ENCODE data around the gene DHRS13.
A peak's percentile ranks its signal among the peaks of the same experiment; 100 is the strongest.
"Not testable (repeated sequence)": the region's sequence is repeated elsewhere in the genome, so short reads cannot be mapped to it uniquely, and the experiment has no call there.

DHRS13 gene

DNA sequence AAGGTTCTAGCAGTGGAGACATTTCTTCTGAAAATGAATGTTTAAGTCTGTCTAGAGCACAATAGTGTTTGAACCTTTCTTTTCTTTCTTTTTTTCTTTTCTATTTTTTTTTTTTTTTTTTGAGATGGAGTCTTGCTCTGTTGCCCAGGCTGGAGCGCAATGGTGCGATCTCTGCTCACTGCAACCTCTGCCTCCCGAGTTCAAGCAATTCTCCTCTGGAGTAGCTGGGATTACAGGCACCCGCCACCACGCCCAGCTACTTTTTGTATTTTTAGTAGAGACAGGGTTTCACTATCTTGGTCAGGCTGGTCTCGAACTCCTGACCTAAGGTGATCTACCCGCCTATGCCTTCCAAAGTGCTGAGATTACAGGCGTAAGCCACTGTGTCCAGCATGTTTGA lies 31.6 kb upstream of the DHRS13 start:
- DNase-seq: not testable (repeated sequence)

DNA sequence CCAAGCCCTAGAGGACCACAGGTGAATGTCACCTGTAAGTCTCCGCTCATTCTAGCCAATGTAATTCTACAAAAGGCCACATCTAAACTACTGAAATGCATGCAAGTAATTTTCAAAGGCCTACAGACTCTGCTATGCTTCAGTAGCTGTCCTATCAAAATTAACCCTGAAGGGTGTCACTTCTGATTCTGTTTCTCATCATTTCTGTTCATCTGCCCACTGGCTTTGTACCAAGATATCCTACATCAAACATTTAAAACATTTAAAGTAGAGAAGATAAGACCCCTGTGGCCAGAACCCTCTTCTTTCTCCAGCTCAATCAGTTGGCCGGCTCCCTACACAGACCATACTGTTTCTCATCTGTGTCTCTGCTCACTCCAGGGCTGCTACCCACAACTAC lies 26.9 kb upstream of the DHRS13 start:
- no peak for DNase-seq

DNA sequence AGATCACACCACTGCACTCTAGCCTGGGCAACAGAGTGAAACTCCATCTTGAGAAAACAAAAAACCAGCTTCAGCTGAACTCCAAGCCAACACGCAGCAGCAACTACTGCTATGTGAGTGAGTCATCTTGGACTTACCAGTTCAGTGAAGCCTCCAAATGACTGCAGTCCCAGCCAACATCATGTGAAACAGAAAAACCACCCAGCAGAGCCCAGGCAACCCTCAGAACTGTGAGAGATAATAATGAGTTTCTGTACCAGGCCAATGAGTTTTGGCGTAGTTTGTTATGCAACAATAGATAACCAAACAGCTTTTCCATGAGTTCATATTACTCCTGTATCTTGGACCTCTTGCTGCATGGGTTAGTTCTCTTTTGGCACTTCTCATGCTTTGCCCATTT lies 25.2 kb upstream of the DHRS13 start:
- DNase-seq: no peak

DNA sequence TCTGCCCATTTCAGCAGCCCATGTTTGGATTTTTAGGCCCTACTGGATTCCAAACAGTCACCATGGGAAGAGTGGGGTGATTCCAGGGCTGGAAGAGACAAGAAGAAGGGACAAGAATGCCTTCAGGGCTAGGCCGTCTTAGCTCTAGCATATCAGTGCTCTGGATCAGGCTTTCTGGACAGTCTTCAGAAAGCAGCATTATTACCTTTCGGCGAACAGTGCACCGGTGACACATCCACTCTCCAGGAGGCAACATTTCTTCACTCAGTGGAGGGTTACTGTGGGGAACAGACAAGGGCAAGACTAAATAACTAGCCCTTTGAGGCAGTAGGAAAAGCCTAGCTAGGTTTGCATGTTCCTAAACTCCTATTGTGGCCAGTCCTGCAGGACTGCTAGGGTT lies 23.9 kb upstream of the DHRS13 start:
- no peak for DNase-seq

DNA sequence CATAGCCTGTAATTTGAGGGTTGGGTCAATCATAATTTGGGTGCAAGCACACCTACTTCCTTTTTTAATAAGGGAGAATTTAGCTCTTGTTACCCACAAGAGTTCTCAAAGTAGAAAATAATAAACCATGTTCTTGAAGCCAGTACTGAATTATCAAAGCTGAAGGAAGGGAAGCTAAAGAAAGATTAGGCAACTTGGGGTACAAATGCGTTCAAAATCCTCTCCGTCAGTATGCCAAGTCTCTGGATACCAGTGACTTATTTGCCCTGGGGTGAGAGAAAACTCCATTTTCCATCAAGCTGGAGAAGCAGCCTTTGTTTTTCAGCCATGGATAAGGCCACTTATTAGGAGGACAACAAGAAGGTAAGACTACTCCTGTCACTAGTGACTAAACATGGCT lies 23.5 kb upstream of the DHRS13 start:
- no peak for DNase-seq

DNA sequence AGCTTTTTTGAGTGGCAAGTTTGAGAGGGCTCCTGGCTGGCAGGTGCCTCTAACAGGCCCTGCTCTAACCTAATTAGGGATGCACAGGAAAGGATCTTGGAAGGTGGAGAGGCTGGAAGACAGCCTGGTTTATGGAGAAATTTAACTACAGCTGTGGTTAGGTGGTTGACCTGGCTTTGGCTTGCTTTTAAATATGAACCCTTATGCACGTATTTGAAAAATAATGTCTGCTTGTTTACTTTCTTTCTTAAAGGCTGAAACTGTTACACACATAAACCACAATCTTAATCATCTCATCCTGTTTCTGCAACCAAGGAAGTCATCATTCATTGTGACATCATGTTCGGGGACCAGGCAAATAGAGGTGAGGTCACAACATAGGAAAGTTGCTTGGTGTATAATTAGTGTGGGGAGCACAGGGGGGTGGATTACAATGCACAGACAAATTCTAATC lies 23.1 kb upstream of the DHRS13 start:
- no peak for DNase-seq

DNA sequence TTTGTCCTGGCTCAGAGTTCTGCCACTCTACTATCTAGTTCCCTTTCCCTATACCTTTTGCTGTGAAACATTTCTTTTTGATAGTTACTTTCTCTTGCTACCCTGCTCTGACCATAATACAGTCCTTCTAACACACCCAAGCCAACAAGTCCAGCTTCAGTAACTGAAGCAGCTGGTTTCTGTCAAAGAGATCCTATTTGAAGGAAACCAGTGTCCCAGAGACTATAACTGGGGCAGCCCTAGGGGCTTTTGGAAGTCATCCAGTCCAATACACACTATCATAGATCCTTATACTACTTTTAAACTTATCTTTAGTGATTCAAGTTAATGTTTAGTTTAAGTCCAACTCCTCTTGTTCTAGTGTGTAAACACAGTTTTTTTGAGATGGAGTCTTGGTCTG lies 17.3 kb upstream of the DHRS13 start:
- DNase-seq: no peak

DNA sequence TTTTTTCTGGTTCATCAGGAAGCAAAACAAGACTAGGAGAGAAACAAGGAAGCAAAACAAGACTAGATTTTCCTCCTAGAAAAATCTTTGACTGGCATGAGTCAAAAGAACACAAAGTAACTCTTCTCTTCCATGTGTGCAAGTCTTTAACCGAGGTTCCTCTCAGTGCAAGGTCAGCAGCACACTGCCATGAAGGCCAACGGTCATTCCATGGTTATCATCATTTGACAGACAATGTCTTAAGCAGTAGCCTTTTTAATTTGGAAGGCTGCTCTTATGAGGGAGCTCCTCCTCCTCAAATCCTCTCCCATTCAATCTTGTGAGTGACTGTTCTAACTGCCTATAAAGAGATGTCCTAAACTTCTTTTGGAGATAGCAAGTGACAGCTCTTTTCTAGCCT lies 15.4 kb upstream of the DHRS13 start:
- DNase-seq: no peak

DNA sequence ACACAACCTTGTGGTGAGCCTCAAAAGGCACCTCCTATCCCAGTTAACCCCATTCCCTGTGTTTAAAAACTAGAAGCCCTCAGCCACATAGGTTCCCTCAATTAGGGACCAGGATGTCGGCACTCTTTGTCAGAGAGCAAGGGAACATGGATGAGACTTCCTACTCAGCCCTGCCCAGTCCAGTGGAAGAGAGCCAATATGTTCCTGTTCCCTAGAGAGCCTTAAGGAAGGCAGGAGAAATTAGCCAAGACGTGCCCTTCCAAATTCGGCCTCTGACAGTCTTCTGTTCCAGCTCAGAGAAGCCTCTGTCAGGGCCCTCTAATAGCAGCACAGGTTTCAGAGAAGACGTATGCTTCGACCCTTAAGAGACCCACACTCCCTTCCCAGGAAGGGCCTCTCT lies 14.6 kb upstream of the DHRS13 start:
- DNase-seq: no peak

DNA sequence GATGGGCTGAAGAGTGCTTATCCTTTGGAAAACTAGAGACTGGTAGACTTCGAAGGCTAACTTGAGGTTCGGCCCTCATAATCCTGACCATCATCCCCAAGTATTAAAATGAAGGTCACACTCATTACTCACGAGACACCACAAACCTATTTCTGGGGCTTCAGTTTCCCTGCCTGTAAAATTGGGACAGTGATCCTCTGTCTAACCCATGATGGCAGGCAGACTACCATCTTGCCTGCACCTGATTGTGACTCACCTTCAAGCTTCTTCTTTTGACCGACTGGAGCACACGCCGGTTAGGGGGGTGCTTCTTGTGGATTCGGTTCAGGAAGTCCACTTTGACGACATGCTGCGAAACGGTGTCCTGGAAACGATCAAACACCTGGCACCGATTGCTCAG lies 14.2 kb upstream of the DHRS13 start:
- DNase-seq: no peak

DNA sequence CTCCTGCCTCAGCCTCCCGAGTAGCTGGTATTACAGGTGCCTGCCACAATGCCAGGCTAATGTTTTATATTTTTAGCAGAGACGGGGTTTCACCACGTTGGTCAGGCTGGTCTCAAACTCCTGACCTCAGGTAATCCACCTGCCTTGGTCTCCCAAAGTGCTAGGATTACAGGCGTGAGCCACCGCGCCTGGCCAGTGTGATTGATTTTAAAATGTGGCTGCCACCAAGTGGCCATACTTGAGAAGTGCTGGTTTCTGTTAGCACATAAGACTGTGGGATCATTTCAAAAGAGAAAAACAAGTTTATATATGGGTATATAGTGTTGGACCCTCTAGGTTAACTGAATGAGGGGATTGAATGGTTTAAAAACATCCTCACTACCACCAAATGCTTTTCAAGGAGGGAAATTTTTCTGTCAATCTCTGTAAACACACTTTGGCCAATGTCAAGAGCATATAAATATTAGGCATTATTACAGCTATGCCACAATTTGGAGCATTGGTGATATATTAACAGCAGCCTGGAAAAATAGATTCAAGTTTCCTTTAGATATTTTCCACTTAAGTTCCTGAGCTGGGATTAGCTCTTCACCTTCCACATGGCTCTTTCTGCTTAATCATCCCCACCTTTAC lies 13.5 kb upstream of the DHRS13 start:
- DNase-seq: peak; percentile 16 to 18

DNA sequence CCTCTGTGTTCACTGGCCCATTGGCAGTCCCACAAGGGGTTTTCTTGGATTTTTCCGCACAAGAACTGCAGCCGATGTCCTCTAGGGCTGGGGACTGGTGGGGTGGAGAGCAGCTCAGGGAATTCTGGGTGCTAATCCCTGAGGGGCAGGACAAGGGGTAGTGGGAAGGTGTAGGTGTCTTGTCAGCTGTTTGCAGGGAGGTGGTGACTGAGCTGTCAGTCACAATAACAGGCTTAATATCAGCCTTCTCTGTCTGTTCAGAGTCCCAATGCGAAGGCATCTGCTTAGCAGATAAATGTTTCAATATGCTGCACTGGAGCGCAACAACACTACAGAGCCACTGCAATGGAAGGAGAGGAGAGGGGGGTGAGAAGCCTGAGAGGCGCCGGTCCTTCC lies 10.1 kb upstream of the DHRS13 start:
- no peak for DNase-seq

DNA sequence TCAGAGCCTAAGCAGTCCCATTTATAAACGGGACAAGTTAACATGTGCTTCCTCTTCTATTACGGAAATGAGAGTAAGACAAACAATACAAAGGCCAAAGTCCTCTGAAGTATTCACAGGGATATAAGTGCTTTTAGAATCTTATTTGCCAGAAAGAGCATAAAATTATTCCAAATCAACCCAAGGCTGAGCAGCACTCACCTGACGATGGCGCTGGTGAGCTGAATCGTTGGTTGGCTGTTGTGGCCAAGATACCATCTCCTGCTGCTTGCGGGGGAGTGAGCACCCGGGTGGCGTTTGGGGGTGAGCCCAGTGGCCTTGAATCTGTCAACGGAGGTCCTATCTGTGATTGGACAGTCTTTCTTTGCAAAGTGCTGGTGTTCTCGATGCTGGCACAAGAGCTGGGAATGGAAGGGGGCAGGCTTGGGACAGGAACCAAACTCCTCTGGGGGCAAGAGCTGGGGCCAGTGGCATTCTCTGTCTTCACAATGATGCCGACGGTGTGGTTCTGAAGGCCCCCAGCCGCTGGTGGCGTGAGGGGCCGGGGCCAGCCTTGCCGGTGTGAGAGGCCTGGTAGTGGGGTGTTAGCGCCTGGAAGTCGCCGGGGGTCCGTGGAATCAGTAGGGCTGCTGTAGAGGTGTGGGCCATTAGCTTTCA lies 9.5 kb upstream of the DHRS13 start:
- DNase-seq: no peak

DNA sequence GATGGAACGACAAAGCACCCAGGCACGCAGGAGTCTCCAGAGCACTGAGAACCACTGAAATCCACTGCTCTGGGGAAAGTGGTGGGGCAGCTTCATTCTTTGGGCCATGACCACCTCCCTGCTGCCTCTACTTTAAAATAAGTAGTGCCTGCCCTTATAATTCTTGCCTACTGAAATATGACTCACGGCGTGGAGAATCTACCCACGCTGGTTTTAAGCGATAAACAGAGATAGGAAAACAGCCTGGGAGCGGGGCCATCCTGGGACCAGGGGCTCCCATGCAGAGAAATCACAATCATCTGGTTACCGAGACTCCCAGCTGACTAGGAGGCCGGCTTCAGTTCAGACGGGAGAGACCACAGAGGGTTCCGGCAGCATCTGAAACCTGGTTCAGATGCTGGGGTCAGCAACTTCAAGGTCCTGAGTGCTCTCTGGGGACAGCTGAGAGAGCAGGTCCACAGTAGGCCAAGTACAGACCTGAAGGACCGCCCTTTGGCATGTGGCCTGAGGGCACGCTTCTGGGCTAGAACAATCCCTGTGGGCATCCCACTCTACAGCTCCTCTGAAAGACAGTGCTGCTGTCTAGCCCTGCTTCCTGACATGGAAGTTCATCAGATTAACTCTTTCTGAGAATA lies 8.6 kb upstream of the DHRS13 start:
- DNase-seq: no peak

DNA sequence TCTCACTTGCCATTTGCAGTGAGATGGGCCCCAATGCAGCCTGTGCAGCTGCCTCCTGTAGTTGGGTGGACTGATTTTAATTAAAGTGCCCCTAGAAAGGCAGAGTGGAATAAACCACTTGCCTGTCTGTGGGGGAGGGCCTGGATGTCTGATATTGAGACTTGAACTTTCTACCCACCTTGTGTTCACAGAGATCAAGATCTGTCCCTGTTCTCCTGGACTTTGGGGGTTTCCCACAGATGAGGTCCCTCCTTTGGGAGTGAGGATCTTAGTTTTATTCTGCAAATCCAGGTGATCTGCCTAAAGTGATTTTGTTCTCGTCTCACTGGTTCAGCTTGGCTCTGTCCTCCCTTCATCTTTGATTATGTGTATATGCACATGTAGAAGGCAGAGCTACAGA lies 7.7 kb upstream of the DHRS13 start:
- DNase-seq: no peak

DNA sequence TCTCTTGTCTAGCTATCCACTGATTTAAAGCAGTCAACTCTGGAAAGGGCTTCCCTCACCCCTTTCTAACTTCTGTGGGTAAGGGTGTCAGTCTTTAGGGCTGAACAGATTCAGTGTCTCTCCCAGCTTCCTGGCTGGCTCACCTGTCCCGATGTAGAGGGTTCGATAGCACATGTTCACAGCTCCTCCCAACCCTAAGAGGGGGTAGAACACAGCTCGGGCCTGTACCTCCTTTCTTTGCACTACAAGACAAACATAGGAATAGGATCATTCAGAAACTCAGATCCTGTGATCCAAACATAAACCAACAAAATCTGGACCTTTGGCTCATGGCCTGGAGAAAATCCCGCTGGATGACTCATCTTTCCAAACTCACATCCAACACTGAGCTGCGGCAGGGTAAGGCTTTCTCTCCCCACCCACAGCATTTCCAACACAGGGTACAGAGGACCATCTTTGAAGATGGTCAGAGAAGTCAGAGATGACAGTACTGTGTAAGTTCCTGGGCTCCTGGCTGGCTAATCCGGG lies 5.8 kb upstream of the DHRS13 start:
- no peak for DNase-seq

DNA sequence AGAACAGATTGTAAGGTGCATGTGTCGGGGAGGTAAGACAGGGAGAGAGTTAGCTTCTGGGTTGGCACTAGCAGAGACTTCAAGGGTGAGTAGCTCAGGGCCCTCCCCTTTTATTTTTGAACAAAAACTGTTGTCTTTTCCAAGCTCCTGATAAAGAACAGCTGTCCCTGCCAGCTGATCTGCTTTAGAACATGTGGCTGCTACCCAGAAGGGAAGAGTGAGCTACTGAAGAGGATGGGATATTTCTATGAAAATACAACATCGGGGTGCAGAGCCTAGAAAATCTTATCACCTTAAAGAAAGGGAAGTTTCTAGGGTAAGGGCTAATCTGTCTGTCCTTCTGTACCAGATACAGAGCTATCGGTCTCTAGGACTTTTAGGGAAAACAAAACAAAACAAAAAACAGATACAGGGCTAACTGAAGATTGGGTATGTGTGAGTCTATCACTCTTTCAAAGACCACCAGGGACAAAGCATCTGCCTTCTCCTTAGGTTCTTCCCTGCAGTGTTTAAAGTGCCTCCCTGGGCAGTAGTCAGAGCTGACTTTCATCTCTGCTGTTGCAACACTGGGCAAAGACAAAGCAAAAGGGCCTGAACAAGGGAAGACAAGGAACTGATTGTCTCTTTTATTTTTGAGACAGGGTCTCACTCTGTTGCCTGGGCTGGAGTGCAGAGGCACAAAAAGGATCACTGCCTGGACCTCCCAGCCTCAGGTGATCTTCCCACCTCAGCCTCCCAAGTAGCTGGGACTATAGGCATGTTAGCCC lies 5.0 kb upstream of the DHRS13 start:
- no peak for DNase-seq

DNA sequence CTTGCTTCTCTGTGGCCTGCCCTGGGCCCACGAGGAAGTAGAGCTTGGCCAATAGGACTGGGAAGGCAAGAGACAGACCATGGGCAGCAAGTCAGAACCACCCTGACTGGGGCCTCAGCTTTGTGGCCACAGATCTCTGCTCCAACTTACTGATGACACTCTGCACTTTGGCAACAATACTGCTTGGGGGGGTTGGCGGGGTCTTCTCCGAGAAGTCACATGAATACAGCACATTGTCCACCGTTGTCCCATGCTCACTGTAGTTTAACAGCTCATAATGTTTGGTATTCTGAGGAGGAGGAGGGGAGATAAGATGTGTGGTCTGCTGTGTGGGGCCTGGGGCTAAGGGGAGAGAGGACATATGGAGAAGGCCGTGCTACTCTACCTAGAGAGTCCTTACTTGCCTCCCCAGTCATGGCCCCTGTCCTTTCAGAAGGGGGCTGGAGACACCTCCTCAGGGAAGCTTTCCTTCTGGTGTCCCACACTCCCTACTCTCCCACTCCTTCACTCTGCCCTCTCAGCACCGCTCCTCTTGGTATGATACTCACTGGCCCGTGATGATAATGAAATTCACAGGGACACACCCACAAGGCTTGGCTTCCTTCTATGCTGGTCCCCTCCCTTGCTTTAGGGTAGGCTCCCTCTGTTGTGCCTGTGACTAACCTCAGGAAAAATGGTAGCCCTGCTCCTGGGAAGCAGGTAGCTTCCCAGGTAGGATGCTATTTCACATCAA lies 4.0 kb upstream of the DHRS13 start:
- peak in 1 of 2 donors; percentile 18 for DNase-seq

DNA sequence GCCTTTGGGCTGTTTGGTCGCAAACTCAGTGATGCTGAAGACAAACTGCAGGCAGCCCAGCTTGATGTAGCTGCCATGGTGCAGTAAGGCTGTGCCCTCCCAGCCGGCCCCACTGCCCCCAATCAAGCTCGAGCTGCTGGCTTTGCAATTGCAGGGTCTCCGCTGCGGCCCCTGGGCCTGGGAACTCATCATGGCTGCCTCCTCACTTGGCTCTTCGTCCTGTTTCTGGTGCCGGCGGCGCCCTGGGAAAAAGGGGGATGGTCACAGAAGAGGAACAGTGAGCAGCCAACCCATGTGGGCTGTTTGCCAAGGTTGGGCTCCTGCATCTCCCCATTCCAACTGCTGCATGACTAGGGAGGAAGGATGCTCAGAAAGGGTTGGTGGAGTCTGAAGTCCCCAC lies 3.4 kb upstream of the DHRS13 start:
- DNase-seq: no peak

DNA sequence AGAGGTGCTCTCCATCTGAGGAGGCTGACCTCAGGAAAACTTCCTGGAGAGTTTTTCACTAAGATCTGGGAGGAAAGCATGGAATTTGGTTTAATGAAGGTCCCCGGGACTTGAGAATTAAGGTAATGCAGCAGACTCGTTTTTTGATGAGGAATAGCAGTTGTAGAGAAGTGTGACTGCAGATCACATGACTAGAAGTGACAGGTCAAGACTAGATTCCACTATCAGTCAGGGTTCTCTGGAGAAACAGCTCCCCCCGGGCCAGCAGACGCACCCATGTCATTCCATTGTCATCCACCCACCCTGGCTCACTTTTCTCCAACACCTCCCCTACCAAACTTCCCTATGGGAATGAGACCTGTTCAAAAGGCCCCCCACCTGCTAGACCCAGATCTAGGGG lies 1.9 kb upstream of the DHRS13 start:
- no peak for DNase-seq

DNA sequence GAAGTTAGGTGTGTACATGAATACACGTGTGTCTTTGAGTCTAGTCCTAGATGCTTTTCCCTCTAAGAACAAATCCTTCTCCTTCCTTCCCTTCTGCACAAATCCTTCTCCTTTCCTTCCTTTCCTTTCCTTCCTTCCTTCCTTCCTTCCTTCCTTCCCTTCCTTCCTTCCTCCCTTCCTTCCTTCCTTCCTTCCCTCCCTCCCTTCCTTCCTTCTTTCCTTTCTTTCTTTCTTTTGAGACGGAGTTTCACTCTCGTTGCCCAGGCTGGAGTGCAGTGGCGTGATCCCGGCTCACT lies 615 bp upstream of the DHRS13 start:
- DNase-seq: not testable (repeated sequence)

DNA sequence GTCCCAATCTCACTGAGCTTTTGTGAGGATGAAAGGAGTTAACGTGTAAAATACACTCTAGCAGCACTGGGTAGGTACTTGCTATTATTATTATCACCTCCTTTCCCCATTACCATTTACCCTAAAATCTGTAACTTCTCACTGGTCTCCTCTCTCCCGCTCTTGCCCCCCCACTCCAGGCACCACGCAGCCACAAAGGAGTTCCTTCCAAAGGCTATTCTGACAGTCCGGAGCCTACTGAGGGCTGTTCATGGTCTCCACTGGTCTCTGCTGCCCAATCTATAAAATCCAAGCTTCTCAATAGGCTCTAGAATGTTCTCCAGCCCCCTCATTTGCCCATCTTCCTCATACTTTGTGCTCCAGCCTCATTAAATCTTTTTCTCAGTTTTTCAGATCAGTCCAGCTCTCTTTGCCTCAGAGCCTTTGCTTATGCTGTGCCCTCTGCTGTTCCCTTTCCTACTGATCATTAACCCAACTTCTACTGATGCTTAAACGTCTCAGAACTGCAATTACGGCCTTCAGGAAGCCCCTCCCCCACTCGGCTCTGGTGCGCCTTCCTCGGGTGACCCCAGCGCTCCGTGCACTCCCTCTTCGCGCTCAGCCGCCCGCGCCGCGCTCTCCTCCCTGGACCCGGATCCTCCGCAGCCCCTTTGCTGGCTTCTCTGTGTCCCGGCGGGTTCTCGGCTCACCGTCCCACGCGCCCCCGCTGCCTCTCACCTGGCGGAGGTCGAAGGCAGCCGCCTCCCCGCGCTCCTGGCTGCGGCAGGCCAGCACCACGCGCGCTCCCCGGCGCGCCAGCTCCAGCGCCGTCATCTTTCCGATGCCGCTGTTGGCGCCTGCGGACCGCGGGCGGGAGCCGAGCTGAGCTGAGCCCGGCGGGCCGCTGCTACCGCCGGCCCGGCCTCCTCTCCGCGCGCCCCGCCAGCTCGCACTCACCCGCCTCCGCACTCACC lies 737 bp downstream of the DHRS13 start:
- DNase-seq: no peak

All from hippocampal formation (tissue), 2 donors.